ENCODE measurements around the gene RPS3A. TPM values are rescaled to one million over a fixed set of nuclear protein-coding genes. Genes with fewer than 3 reads are reported as not detected.

The RPS3A gene
- total and polyA plus RNA-seq, 9 of the 15 experiments (the other 6 are each of a cell fraction or from before 2014, with no cell fraction given): 2,102 to 5,488 (median 3,554) TPM

DNA sequence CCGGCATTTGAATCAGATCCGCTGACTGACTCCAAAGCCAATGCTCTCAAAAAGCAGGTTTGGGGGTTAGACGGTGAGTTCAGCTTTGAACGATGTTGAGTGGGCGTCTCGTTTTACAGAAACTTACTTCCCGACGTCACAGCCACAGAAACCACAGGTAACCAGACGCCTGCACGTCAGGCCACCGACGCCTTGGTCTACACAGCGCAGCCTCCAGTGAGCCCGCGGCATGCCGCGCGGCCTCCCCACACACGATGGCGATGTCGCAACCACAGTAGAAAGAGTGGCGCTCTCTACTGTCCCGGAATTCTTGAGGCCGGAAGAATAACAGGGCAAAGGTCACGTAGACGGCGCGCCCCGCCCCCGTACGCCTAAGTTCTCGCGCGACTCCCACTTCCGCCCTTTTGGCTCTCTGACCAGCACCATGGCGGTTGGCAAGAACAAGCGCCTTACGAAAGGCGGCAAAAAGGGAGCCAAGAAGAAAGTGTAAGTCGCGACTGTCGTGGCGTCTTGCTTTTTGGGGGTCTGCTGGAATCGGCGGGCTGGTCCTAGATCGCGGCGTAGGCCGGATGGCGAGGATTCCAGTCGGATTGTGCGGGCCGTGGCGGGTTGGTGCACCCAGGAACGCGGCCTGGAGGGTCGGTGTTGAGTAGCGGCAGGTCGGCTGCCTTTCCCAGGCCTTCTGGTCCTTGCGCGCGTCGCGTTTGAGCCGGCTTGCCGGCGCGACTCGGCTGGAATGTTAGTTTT is at the start of gene RPS3A (continued):
- TF ChIP-seq, protein P1, sequence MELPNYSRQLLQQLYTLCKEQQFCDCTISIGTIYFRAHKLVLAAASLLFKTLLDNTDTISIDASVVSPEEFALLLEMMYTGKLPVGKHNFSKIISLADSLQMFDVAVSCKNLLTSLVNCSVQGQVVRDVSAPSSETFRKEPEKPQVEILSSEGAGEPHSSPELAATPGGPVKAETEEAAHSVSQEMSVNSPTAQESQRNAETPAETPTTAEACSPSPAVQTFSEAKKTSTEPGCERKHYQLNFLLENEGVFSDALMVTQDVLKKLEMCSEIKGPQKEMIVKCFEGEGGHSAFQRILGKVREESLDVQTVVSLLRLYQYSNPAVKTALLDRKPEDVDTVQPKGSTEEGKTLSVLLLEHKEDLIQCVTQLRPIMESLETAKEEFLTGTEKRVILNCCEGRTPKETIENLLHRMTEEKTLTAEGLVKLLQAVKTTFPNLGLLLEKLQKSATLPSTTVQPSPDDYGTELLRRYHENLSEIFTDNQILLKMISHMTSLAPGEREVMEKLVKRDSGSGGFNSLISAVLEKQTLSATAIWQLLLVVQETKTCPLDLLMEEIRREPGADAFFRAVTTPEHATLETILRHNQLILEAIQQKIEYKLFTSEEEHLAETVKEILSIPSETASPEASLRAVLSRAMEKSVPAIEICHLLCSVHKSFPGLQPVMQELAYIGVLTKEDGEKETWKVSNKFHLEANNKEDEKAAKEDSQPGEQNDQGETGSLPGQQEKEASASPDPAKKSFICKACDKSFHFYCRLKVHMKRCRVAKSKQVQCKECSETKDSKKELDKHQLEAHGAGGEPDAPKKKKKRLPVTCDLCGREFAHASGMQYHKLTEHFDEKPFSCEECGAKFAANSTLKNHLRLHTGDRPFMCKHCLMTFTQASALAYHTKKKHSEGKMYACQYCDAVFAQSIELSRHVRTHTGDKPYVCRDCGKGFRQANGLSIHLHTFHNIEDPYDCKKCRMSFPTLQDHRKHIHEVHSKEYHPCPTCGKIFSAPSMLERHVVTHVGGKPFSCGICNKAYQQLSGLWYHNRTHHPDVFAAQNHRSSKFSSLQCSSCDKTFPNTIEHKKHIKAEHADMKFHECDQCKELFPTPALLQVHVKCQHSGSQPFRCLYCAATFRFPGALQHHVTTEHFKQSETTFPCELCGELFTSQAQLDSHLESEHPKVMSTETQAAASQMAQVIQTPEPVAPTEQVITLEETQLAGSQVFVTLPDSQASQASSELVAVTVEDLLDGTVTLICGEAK (IDR thresholded peaks at IDR 0.05): peak; percentile 95
- TF ChIP-seq, protein P1 (CRISPR knock-in tag; IDR thresholded peaks at IDR 0.05): peak; percentile 56
- peak; percentile 94 for TF ChIP-seq KDM5B (IDR thresholded peaks at IDR 0.05; ENCODE audit: insufficient replicate concordance, low read depth, low read length)
- peak; percentile 48 for TF ChIP-seq MEIS2 (IDR thresholded peaks at IDR 0.05; ENCODE audit: partially characterized antibody)
- peak; percentile 77; the same call in 1 of the 2 replicates for TF ChIP-seq RB1 (IDR thresholded peaks at IDR 0.05; ENCODE audit: low read depth)
- no peak for TF ChIP-seq ZFP36 (IDR thresholded peaks at IDR 0.05; ENCODE audit: low read depth, low read length, partially characterized antibody)
- TF ChIP-seq ZNF354B (CRISPR knock-in tag; IDR thresholded peaks at IDR 0.05): no peak
- 0 out of 2 replicates have a peak, but pooled peaks have one; percentile 48 for TF ChIP-seq ZBTB17 (CRISPR knock-in tag; IDR thresholded peaks at IDR 0.05)
- TF ChIP-seq BCOR (IDR thresholded peaks at IDR 0.05): peak; percentile 43; the same call in 1 of the 2 replicates
- TF ChIP-seq, protein P2, sequence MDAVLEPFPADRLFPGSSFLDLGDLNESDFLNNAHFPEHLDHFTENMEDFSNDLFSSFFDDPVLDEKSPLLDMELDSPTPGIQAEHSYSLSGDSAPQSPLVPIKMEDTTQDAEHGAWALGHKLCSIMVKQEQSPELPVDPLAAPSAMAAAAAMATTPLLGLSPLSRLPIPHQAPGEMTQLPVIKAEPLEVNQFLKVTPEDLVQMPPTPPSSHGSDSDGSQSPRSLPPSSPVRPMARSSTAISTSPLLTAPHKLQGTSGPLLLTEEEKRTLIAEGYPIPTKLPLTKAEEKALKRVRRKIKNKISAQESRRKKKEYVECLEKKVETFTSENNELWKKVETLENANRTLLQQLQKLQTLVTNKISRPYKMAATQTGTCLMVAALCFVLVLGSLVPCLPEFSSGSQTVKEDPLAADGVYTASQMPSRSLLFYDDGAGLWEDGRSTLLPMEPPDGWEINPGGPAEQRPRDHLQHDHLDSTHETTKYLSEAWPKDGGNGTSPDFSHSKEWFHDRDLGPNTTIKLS (IDR thresholded peaks at IDR 0.05; ENCODE audit: borderline replicate concordance, low read depth): peak; percentile 95
- no peak for TF ChIP-seq ILF3 (IDR thresholded peaks at IDR 0.05; ENCODE audit: borderline replicate concordance)
- TF ChIP-seq POLR2AphosphoS2 (IDR thresholded peaks at IDR 0.05; ENCODE audit: low read length): peak; percentile 79; the same call in 1 of the 2 replicates
- TF ChIP-seq, protein P3, sequence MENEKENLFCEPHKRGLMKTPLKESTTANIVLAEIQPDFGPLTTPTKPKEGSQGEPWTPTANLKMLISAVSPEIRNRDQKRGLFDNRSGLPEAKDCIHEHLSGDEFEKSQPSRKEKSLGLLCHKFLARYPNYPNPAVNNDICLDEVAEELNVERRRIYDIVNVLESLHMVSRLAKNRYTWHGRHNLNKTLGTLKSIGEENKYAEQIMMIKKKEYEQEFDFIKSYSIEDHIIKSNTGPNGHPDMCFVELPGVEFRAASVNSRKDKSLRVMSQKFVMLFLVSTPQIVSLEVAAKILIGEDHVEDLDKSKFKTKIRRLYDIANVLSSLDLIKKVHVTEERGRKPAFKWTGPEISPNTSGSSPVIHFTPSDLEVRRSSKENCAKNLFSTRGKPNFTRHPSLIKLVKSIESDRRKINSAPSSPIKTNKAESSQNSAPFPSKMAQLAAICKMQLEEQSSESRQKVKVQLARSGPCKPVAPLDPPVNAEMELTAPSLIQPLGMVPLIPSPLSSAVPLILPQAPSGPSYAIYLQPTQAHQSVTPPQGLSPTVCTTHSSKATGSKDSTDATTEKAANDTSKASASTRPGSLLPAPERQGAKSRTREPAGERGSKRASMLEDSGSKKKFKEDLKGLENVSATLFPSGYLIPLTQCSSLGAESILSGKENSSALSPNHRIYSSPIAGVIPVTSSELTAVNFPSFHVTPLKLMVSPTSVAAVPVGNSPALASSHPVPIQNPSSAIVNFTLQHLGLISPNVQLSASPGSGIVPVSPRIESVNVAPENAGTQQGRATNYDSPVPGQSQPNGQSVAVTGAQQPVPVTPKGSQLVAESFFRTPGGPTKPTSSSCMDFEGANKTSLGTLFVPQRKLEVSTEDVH (IDR thresholded peaks at IDR 0.05; ENCODE audit: low read depth, partially characterized antibody): peak; percentile 91
- peak; percentile 93; the same call in 1 of the 2 replicates for TF ChIP-seq RBM14 (IDR thresholded peaks at IDR 0.05; ENCODE audit: borderline replicate concordance, insufficient read depth, low read depth, low read length)
